Retina (tissue), 1 donor: ENCODE results near the gene SERPINA10.

Experiments
- DNase-seq: peaks from one replicate; pipeline ENCODE4 v3.0.0-alpha.2; 2016

SERPINA10 gene

GRCh38 chr14:94292872-94293577 lies at the start of gene SERPINA10:
TSS of gene SERPINA10 (minus strand) at chr14:94293268. CDS start at chr14:94290593, 2,675 bp downstream.
- no peak for DNase-seq

- no peak for DNase-seq
These were observed 49.4 kb upstream of the SERPINA10 start for GRCh38 chr14:94342334-94342934.

- DNase-seq: no peak
These were observed 48.7 kb upstream of the SERPINA10 start for GRCh38 chr14:94341656-94342333.

- DNase-seq: no peak
These were observed 47.5 kb upstream of the SERPINA10 start for GRCh38 chr14:94340533-94340932.

- DNase-seq: no peak
These were observed 45.0 kb upstream of the SERPINA10 start for GRCh38 chr14:94338023-94338422.

GRCh38 chr14:94337274-94337673 lies 44.2 kb upstream of the SERPINA10 start:
- no peak for DNase-seq

GRCh38 chr14:94334872-94335271 lies 41.8 kb upstream of the SERPINA10 start:
- DNase-seq: no peak

GRCh38 chr14:94332587-94332986 lies 39.5 kb upstream of the SERPINA10 start:
- DNase-seq: no peak

GRCh38 chr14:94332063-94332583 lies 39.1 kb upstream of the SERPINA10 start:
- DNase-seq: no peak

- no peak for DNase-seq
These were observed 38.4 kb upstream of the SERPINA10 start for GRCh38 chr14:94331462-94331861.

GRCh38 chr14:94330857-94331256 lies 37.8 kb upstream of the SERPINA10 start:
- no peak for DNase-seq

GRCh38 chr14:94330432-94330831 lies 37.4 kb upstream of the SERPINA10 start:
- DNase-seq: no peak

GRCh38 chr14:94329857-94330256 lies 36.8 kb upstream of the SERPINA10 start:
- no peak for DNase-seq

- DNase-seq: no peak
These were observed 35.1 kb upstream of the SERPINA10 start for GRCh38 chr14:94328196-94328595.

GRCh38 chr14:94322648-94323570 lies 29.8 kb upstream of the SERPINA10 start, which contains the start of gene SERPINA6:
TSS of gene SERPINA6 (minus strand) at chr14:94323336. CDS start at chr14:94314648, 8,688 bp downstream.
- DNase-seq: no peak

GRCh38 chr14:94321421-94322271 lies 28.6 kb upstream of the SERPINA10 start:
- no peak for DNase-seq

- DNase-seq: no peak
These were observed 27.2 kb upstream of the SERPINA10 start for GRCh38 chr14:94320243-94320642.

- DNase-seq: no peak
These were observed 24.2 kb upstream of the SERPINA10 start for GRCh38 chr14:94317259-94317658.

GRCh38 chr14:94316692-94317091 lies 23.6 kb upstream of the SERPINA10 start:
- no peak for DNase-seq

- DNase-seq: no peak
These were observed 21.8 kb upstream of the SERPINA10 start for GRCh38 chr14:94314890-94315289.

GRCh38 chr14:94313991-94314655 lies 21.1 kb upstream of the SERPINA10 start:
- DNase-seq: no peak
